Upper lobe of right lung (tissue), 1 donor: Measurements from ENCODE around the gene SHCBP1L. TPM values are rescaled to one million over a fixed set of nuclear protein-coding genes. Genes with fewer than 3 reads are reported as not detected.

Source experiments
- ATAC-seq: fragments of 200-7000 bp; cut with Tn5 transposase; one replicate; pipeline ENCODE4 v1.9.1; 2020; ENCODE audit warnings: mild to moderate bottlenecking, moderate library complexity
- DNase-seq: peaks from one replicate; pipeline ENCODE4 v3.0.0-alpha.2; 2020
- H3K27ac ChIP-seq: fragments of 200-600 bp; one replicate; pipeline ENCODE4 v1.8.0; 2022
- H3K27me3 ChIP-seq: fragments of 200-600 bp; one replicate; pipeline ENCODE4 v1.8.0; 2022; ENCODE audit warnings: mild to moderate bottlenecking
- H3K36me3 ChIP-seq: fragments of 200-600 bp; one replicate; pipeline ENCODE4 v1.8.0; 2022
- H3K4me1 ChIP-seq: fragments of 200-600 bp; one replicate; pipeline ENCODE4 v1.8.0; 2022
- H3K4me3 ChIP-seq: fragments of 200-600 bp; one replicate; pipeline ENCODE4 v1.8.0; 2022; ENCODE audit warnings: mild to moderate bottlenecking
- H3K9me3 ChIP-seq: fragments of 200-600 bp; one replicate; pipeline ENCODE4 v1.8.0; 2022
- CTCF ChIP-seq: fragments of 200-600 bp; IDR thresholded peaks from one replicate; pipeline ENCODE4 v1.8.0; 2022; ENCODE audit warnings: antibody characterized with exemption
- intact Hi-C: fragments of 100-400 bp; cut with DNase I; formaldehyde crosslinking; loops from one replicate; pipeline ENCODE4 v1.11.0; 2022
- total RNA-seq: library from RNA; stranded (reverse); fragmentation: NEBNext Ultra II Directional; extraction: Animal tissue kit (Norgen Biotek cat#: 25700); gene quantifications from one replicate; pipeline ENCODE4 v1.2.1, GENCODE V29; 2021
- donor health status: DM: no; HTN: yes; CAD: no; lungs with severe emphysema.

The SHCBP1L gene
- total RNA-seq, 1 donor from 2014 or later = not detected

- no peaks in the 10 kb centered on the region for H3K9me3 ChIP-seq
- no peaks in the 10 kb centered on the region for H3K27me3 ChIP-seq
- no peak overlapping the region for H3K27ac ChIP-seq
- DNase-seq (no peak), ATAC-seq (no peak)
- H3K4me1 ChIP-seq = no peaks in the 10 kb centered on the region
- peaks cover 84% of the 10 kb centered on the region for H3K36me3 ChIP-seq
- H3K4me3 ChIP-seq = no peak overlapping the region
- no peak for TF ChIP-seq CTCF
- intact Hi-C loops = no loop called here
Measured at GRCh38 chr1:182885591-182885990, 67.4 kb downstream of the SHCBP1L start.

- no peak for TF ChIP-seq CTCF
- ATAC-seq = no peak
- H3K27me3 ChIP-seq = no peaks in the 10 kb centered on the region
- no peak overlapping the region for H3K4me3 ChIP-seq
- H3K4me1 ChIP-seq = no peaks in the 10 kb centered on the region
- no peak overlapping the region for H3K27ac ChIP-seq
- no peak for DNase-seq
- peaks cover 91% of the 10 kb centered on the region for H3K36me3 ChIP-seq
- intact Hi-C loops = no loop called here
- no peaks in the 10 kb centered on the region for H3K9me3 ChIP-seq
Measured at GRCh38 chr1:182884872-182885271, 68.1 kb downstream of the SHCBP1L start.

- DNase-seq = no peak
- TF ChIP-seq CTCF = no peak
- Histone ChIP-seq H3K4me3 (no peak overlapping the region), H3K4me1 (no peaks in the 10 kb centered on the region), H3K9me3 (no peaks in the 10 kb centered on the region), H3K27me3 (no peaks in the 10 kb centered on the region), H3K27ac (no peak overlapping the region), H3K36me3 (peaks cover 100% of the 10 kb centered on the region)
- intact Hi-C loops = no loop called here
- no peak for ATAC-seq
Measured at GRCh38 chr1:182877842-182878241, 75.1 kb downstream of the SHCBP1L start.

GRCh38 chr1:182877331-182877730, 75.6 kb downstream of the SHCBP1L start:
- H3K9me3 ChIP-seq = no peaks in the 10 kb centered on the region
- no peak for TF ChIP-seq CTCF
- H3K4me1 ChIP-seq = no peaks in the 10 kb centered on the region
- peaks cover 100% of the 10 kb centered on the region for H3K36me3 ChIP-seq
- DNase-seq (no peak), ATAC-seq (no peak)
- H3K4me3 ChIP-seq = no peak overlapping the region
- intact Hi-C loops = no loop called here
- no peaks in the 10 kb centered on the region for H3K27me3 ChIP-seq
- no peak overlapping the region for H3K27ac ChIP-seq

- intact Hi-C loops = no loop called here
- H3K36me3 ChIP-seq = peaks cover 100% of the 10 kb centered on the region
- no peaks in the 10 kb centered on the region for H3K27me3 ChIP-seq
- H3K4me1 ChIP-seq = no peaks in the 10 kb centered on the region
- DNase-seq (no peak), ATAC-seq (no peak)
- H3K4me3 ChIP-seq = no peak overlapping the region
- H3K9me3 ChIP-seq = no peaks in the 10 kb centered on the region
- no peak overlapping the region for H3K27ac ChIP-seq
- TF ChIP-seq CTCF = no peak
Measured at GRCh38 chr1:182875889-182876288, 77.1 kb downstream of the SHCBP1L start.

- no peak for DNase-seq
- H3K36me3 ChIP-seq = peaks cover 100% of the 10 kb centered on the region
- H3K27ac ChIP-seq = no peak overlapping the region
- ATAC-seq = no peak
- H3K9me3 ChIP-seq = no peaks in the 10 kb centered on the region
- H3K4me1 ChIP-seq = no peaks in the 10 kb centered on the region
- H3K27me3 ChIP-seq = no peaks in the 10 kb centered on the region
- no peak for TF ChIP-seq CTCF
- H3K4me3 ChIP-seq = no peak overlapping the region
- intact Hi-C loops = no loop called here
Measured at GRCh38 chr1:182872881-182873280, 80.1 kb downstream of the SHCBP1L start.
